SJCRH30 (cell line): ENCODE measurements around the gene LRP1B. TPM values are rescaled to one million over a fixed set of nuclear protein-coding genes. Genes with fewer than 3 reads are reported as not detected.
A peak's percentile ranks its signal among the peaks of the same experiment; 100 is the strongest.

Experiments used
- DNase-seq, 2 experiments: peaks; one replicate each; pipeline ENCODE4 v3.0.0-alpha.2; 2015 to 2020
- H3K27ac ChIP-seq: fragments of 250-450 bp; sonication (Bioruptor Pico); 2 replicates; pipeline ENCODE4 v1.5.1; 2020; ENCODE audit warnings: mild to moderate bottlenecking, moderate library complexity
- H3K27me3 ChIP-seq: fragments of 250-450 bp; sonication (Bioruptor Pico); 2 replicates; pipeline ENCODE4 v1.5.1; 2020; ENCODE audit warnings: mild to moderate bottlenecking, moderate library complexity
- H3K36me3 ChIP-seq: fragments of 250-450 bp; sonication (Bioruptor Pico); 2 replicates; pipeline ENCODE4 v1.5.1; 2020; ENCODE audit warnings: mild to moderate bottlenecking, moderate library complexity
- H3K4me1 ChIP-seq: fragments of 250-450 bp; sonication (Bioruptor Pico); 2 replicates; pipeline ENCODE4 v1.5.1; 2020; ENCODE audit warnings: mild to moderate bottlenecking, moderate library complexity
- H3K4me3 ChIP-seq: fragments of 250-450 bp; sonication (Bioruptor Pico); 2 replicates; pipeline ENCODE4 v1.5.1; 2020; ENCODE audit warnings: mild to moderate bottlenecking, moderate library complexity
- H3K9me3 ChIP-seq: fragments of 250-450 bp; sonication (Bioruptor Pico); replicated peaks from 2 replicates; pipeline ENCODE4 v1.5.1; 2020; ENCODE audit warnings: mild to moderate bottlenecking, moderate library complexity
- total RNA-seq: library from RNA; depleted of rRNA; stranded (reverse); fragments of >200 nt; shearing (Covaris generic); gene quantifications from 2 replicates; pipeline ENCODE4 v1.2.3, GENCODE V29; 2014

Gene LRP1B
- total RNA-seq, 1 experiment from 2014 or later: 7.5 TPM

DNA sequence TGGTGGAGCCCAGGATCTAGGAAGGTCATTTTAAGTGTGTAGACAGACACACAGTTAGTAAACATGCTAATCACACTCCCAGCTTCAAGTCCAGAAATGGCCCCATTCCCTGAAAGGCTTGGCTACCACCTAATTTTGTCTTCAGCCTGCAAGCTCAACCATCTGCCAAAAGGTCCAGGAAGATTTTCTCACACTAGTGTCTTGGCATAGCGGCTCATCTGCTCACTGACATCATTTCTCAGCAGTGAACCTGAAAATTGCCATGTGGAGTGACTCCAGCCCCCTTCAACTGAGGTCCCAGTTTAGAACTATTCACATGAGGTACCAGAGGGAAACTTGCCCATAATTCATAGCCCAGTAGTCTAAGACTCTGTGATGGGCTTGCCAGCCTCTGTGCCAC, 748.9 kb downstream of the LRP1B start:
- Histone ChIP-seq H3K27ac (no peak overlapping the region), H3K27me3 (no peaks in the 10 kb centered on the region), H3K9me3 (peaks cover 4% of the 10 kb centered on the region; the same call in 1 of the 2 replicates), H3K36me3 (no peaks in the 10 kb centered on the region), H3K4me1 (peaks cover 11% of the 10 kb centered on the region), H3K4me3 (no peak overlapping the region)
- DNase-seq: no peak

DNA sequence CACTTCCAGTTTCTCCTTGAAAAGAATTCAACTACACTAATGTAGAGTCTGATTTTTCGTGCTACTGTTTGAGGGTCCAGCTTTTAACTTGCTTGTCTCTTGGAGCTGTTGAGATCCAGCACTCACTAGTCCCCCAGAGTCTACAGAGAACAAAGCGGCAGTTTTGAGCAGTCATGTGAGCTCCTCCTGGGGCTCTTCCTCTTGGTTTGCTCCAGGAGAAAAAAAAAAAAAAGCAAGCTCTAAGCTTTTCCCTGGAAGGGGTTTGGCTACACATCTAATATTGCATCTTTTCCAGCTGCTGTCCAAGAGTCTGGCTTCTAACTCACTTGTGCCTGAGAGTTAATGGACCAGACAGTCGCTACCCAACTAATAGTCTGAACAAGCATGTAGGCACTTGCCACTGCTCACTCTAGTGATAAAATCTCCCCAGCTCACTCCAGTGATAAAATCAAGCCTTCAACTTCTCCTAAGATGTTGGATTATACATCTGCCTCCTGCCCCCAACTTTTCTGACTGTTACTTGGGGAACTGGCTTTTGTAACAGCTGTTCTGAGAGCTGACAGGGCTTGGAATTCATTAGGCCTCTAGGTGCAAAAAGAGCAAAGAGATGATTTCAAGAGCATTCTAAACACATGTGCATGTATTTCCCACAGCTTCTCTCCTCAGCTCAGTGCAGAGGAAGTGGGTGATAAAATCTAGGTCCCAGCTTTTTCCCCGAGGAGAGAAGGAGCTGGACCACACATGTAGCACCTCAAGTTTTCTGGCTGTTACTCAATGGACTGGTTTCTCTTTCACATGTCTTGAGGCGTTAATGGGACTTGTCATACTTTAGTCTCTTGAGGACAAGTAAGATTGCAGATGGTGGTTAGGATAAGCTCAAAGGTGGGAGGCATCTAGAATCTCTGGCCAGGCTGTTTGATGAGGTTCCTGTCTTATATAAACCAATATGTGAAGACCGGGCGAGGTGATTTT, 750.5 kb downstream of the LRP1B start:
- DNase-seq: peak; percentile 61 to 78
- Histone ChIP-seq H3K4me1 (peaks cover 11% of the 10 kb centered on the region), H3K4me3 (peak overlapping the region; percentile 8), H3K36me3 (no peaks in the 10 kb centered on the region), H3K9me3 (peaks cover 4% of the 10 kb centered on the region; the same call in 1 of the 2 replicates), H3K27me3 (no peaks in the 10 kb centered on the region), H3K27ac (peak overlapping the region; percentile 43)

DNA sequence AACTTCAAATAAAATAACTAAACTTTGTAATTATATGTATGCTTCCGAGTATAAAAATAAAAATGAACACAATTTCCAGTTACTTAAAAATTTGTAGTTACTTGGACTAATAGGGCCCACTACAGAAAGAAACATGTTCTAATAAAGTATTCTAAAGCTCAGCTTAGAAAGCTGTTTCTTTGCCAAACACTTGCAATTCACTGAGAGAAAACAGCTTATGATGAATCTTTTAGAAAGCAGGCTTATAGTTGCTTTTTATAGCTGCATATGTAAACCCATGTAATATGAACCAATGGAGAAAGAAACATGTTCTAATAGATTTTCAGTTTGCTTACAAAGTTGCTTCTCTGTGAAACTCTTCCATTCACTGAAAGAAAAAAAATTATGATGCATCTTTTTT, 766.0 kb downstream of the LRP1B start:
- H3K27ac ChIP-seq: no peak overlapping the region
- H3K27me3 ChIP-seq: no peaks in the 10 kb centered on the region
- DNase-seq: no peak
- H3K36me3 ChIP-seq: no peaks in the 10 kb centered on the region
- no peak overlapping the region for H3K4me3 ChIP-seq
- H3K9me3 ChIP-seq: no peaks in the 10 kb centered on the region
- H3K4me1 ChIP-seq: no peaks in the 10 kb centered on the region

DNA sequence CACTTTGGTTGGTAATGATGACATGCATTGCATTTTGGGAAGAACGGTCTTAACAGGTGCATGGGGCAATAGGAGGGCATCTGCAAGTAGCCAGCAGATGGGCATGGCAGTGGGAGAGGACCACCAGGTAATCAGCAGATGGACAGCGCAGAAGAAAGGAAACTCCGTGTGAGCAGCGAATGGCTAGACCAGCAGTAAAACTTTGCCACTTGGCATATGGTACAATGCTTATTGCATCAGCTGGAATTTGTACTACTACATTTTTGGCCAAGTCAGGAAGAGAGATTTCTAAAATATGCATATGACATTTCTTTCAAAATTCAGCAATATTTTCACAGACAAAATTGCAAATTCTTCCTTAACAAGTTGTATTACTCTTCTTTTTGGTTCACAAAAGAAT, 768.5 kb downstream of the LRP1B start:
- no peaks in the 10 kb centered on the region for H3K9me3 ChIP-seq
- no peak for DNase-seq
- H3K36me3 ChIP-seq: no peaks in the 10 kb centered on the region
- no peak overlapping the region for H3K4me3 ChIP-seq
- no peaks in the 10 kb centered on the region for H3K27me3 ChIP-seq
- H3K4me1 ChIP-seq: no peaks in the 10 kb centered on the region
- no peak overlapping the region for H3K27ac ChIP-seq

DNA sequence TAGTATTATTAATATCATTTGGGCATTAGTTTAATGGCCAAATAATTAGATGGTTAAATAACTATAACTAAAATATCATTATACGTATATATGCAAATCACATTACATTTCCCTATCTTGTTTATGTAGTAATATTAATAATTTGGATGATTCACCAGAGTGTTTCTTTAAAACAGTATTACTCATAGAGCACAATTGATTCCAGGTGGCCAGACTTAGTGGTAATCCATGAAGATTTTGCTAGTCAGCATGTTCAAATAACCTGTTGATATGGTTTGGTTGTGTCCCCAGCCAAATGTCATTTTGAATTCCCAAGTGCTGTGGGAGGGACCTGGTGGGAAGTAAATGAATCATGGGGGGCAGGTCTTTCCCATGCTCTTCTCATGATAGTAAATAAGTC, 782.3 kb downstream of the LRP1B start:
- Histone ChIP-seq H3K4me3 (no peak overlapping the region), H3K36me3 (no peaks in the 10 kb centered on the region), H3K9me3 (peaks cover 6% of the 10 kb centered on the region; the same call in 1 of the 2 replicates), H3K4me1 (no peaks in the 10 kb centered on the region), H3K27ac (no peak overlapping the region), H3K27me3 (no peaks in the 10 kb centered on the region)
- no peak for DNase-seq

DNA sequence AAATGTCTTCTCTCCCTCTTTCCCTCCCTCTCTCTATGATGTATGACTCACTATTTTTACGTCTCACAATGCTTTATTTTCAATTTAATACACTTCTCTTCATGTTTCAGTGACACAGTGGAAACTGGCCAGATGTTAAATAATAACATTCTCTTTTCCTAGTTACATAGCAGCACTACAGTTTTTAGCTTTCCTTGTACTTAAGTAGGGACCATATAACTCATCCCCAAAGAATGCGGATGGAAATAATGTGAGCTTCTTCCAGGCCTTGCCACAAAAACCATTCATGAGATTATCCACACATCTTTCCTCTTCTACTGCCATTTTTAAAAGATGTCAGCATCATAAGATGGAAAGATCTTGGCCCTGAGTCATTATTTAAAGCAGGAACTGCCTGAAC, 789.4 kb downstream of the LRP1B start:
- Histone ChIP-seq H3K4me1 (peaks cover 5% of the 10 kb centered on the region), H3K27ac (no peak overlapping the region)
- peak; percentile 13 to 47 for DNase-seq

DNA sequence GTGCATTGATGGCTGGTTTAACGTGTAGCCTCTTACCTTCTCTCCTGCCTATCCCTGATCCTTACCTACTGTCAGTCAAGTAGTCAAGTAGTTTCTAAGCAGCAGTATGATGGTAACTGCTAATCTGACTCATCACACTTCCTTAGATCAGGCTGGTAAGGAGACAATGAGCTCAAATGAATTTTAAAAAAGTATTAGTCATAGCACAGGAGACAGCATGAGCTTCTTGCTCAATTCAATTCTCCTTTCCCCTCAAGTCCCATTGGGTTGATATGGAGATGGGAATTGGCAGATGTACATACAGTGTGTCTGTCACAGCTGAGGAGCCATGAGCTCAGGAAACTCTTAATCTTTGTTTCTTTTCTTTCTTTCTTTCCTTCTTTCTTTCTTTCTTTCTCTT, 799.7 kb downstream of the LRP1B start:
- Histone ChIP-seq H3K4me3 (no peak overlapping the region), H3K9me3 (no peaks in the 10 kb centered on the region), H3K27me3 (no peaks in the 10 kb centered on the region), H3K27ac (no peak overlapping the region), H3K36me3 (no peaks in the 10 kb centered on the region), H3K4me1 (peaks cover 2% of the 10 kb centered on the region; the same call in 1 of the 2 replicates)
- DNase-seq: peak in 1 of 2 experiments; percentile 16

More for the DNA sequence above, 789.4 kb downstream of the LRP1B start:
- Histone ChIP-seq H3K27me3 (no peaks in the 10 kb centered on the region), H3K9me3 (no peaks in the 10 kb centered on the region), H3K4me3 (no peak overlapping the region), H3K36me3 (no peaks in the 10 kb centered on the region)

DNA sequence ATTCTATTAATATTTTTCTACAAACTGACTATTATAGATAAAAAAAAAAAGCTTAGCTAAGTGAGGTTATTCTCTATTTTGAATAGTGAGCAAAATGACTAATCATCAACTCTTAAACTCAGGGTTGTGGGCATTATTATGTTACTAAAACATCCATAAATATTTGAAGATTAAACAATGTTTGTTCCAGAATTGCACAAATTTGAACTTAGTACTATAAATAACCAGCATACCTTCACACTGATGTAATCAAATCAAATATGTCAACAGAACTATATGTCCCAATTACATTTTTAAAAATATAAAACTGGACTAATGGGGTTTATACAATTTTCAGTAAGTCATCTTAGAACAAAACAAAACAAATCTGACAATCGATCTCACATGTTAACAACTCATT, 800.9 kb downstream of the LRP1B start:
- H3K27me3 ChIP-seq: no peaks in the 10 kb centered on the region
- no peak for DNase-seq
- H3K36me3 ChIP-seq: no peaks in the 10 kb centered on the region
- H3K4me1 ChIP-seq: peaks cover 2% of the 10 kb centered on the region; the same call in 1 of the 2 replicates
- H3K27ac ChIP-seq: no peak overlapping the region
- no peak overlapping the region for H3K4me3 ChIP-seq
- H3K9me3 ChIP-seq: no peaks in the 10 kb centered on the region

DNA sequence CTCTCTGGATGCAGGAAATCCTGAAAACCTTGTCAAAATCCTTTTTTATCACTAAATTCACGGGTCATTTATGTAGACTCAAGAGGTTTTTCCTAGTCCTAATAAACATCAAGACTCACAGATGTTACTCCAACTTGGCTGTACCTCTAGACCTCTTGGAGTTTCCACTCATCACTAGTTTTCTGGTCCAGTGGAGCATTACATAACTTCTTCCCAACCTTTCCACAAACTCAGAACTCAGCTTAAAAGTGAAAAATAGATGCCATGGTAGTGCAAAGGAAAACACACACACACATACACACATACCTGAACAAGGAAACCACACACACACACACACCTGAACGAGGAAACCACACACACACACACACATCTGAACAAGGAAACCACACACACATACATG, 807.2 kb downstream of the LRP1B start:
- H3K27me3 ChIP-seq: no peaks in the 10 kb centered on the region

DNA sequence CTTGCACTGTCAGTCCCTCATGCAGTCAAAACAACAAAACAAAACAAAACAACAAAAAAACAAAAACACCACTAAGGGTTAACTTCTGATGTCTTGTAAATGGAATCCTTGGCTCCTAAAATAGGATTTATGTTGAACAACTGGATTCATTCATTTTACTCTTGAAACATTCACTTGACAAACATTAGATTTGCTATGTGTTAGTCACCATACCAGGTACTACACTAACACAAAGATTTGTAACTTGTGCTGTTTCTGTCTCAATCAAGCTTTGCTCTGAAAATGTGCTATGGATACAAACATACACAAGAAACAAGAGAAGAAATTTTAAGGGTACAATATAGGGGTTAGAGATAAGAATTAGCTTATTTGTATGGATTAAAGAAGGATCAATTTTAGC, 812.8 kb downstream of the LRP1B start:
- no peaks in the 10 kb centered on the region; the same call in none of the 2 replicates for H3K4me1 ChIP-seq
- H3K4me3 ChIP-seq: no peak overlapping the region
- no peak overlapping the region for H3K27ac ChIP-seq
- H3K36me3 ChIP-seq: no peaks in the 10 kb centered on the region
- DNase-seq: no peak
- H3K9me3 ChIP-seq: no peaks in the 10 kb centered on the region
- no peaks in the 10 kb centered on the region for H3K27me3 ChIP-seq

More for the DNA sequence above, 807.2 kb downstream of the LRP1B start:
- Histone ChIP-seq H3K9me3 (no peaks in the 10 kb centered on the region), H3K36me3 (no peaks in the 10 kb centered on the region), H3K4me3 (no peak overlapping the region), H3K4me1 (no peaks in the 10 kb centered on the region; the same call in none of the 2 replicates), H3K27ac (no peak overlapping the region)
- DNase-seq: no peak

DNA sequence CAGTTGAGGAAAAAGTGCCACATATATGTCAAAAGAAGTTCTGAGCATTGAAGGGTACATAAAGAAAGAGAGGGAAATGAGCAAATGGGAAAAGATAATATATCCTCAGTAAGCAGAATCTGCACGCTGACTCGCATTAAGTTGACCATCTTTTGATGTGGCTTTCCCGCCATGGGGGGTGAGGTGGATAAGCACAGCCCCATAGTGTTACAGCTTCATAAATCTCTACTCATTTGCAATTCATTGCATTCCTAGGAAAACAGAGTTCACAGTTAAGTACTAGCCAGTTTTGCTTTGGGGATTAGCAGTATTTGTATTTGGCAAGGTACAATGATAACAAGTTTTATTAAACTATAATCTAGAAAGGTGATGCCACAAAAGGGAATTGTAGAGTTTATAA, 814.2 kb downstream of the LRP1B start:
- Histone ChIP-seq H3K9me3 (no peaks in the 10 kb centered on the region), H3K36me3 (no peaks in the 10 kb centered on the region), H3K27ac (no peak overlapping the region), H3K4me3 (no peak overlapping the region), H3K27me3 (no peaks in the 10 kb centered on the region), H3K4me1 (no peaks in the 10 kb centered on the region; the same call in none of the 2 replicates)
- peak in 1 of 2 experiments; percentile 10 for DNase-seq

DNA sequence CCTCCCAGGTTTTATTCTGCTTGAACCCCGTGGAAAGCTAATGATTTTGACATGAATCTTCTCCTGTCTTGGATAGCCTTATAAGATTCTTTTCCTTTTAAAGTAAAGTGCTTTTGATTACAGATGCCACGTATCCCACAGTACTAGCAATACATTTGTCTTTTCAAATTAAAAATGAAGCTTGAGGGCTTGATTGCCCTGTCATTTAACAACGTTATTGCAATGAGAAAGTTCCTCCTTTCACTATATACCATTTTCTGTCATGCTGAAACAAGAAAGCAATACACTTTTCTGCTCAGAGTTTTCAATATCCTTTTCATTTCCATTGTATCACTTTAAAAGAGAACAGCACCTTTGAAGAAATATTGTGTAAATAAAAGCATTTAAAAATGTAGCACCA, 814.7 kb downstream of the LRP1B start:
- Histone ChIP-seq H3K27me3 (no peaks in the 10 kb centered on the region), H3K27ac (no peak overlapping the region)

DNA sequence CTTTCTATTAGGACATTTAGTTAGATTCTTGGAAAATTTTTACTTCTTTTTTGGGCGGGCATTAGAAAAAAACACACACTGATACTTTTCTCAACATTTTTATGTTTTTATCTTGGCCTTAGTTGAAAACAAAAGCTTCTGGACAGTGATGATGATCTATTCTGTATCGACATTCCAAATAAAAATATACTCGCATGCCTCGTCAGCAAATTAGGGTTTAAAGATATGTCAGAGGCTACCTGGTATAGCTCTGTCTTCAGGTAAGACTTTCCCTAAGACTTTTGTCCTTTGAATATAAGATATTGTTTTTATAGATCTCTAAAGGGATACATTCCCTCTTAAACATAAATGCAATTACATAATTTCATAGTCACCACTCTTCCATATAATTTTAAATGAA, 816.8 kb downstream of the LRP1B start:
- Histone ChIP-seq H3K36me3 (no peaks in the 10 kb centered on the region), H3K4me3 (no peak overlapping the region), H3K4me1 (0 out of 2 replicates have a peak, but pooled peaks cover 3% of the 10 kb centered on the region), H3K27ac (no peak overlapping the region), H3K9me3 (no peaks in the 10 kb centered on the region), H3K27me3 (no peaks in the 10 kb centered on the region)
- no peak for DNase-seq

More for the DNA sequence above, 814.7 kb downstream of the LRP1B start:
- no peak overlapping the region for H3K4me3 ChIP-seq
- no peaks in the 10 kb centered on the region for H3K9me3 ChIP-seq
- no peaks in the 10 kb centered on the region; the same call in none of the 2 replicates for H3K4me1 ChIP-seq
- DNase-seq: no peak
- H3K36me3 ChIP-seq: no peaks in the 10 kb centered on the region

DNA sequence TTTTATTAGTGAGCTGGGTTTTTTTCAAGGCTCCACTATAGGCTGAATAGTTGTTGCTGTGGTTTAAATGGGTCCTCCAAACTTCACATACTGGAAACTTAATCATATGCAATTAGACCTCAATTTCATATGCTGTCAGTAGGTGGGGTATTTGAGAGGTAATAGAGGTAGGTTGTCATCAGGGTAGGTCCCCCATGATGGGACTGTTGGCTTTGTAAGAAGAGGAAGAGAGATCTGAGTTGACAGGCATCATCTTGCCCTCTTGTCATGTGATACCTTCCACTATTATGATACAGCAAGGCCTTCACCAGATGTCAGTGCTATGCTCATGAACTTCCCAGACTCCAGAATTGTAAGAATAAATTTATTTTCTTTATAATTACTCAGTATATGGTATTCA, 819.4 kb downstream of the LRP1B start:
- H3K4me1 ChIP-seq: 0 out of 2 replicates have a peak, but pooled peaks cover 3% of the 10 kb centered on the region
- H3K4me3 ChIP-seq: no peak overlapping the region
- H3K9me3 ChIP-seq: no peaks in the 10 kb centered on the region
- DNase-seq: no peak
- H3K27me3 ChIP-seq: no peaks in the 10 kb centered on the region
- no peak overlapping the region for H3K27ac ChIP-seq
- H3K36me3 ChIP-seq: no peaks in the 10 kb centered on the region

DNA sequence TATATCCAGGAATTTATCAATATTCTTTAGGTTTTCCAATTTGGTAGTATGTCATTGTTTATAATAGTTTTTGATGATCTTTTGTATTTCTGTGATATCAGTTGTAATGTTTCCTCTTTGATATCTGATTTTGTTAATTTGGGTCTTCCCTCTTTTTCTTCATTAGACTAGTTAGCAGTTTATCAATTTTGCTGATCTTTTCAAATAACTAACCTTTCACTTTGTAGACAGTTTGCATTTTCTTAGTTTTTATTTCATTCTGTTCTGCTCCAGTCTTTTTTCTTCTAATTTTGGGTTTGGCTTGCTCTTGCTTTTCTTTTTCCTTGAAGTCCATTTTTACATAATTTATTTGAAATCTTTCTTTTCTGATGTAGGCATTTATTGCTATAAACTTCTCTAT, 824.4 kb downstream of the LRP1B start:
- Histone ChIP-seq H3K4me3 (no peak overlapping the region), H3K9me3 (no peaks in the 10 kb centered on the region), H3K4me1 (0 out of 2 replicates have a peak, but pooled peaks cover 3% of the 10 kb centered on the region), H3K27me3 (no peaks in the 10 kb centered on the region), H3K36me3 (no peaks in the 10 kb centered on the region), H3K27ac (no peak overlapping the region)
- DNase-seq: no peak
